ENCODE data around the gene PTPRN2.
A peak's percentile ranks its signal among the peaks of the same experiment; 100 is the strongest.

The PTPRN2 gene

DNA sequence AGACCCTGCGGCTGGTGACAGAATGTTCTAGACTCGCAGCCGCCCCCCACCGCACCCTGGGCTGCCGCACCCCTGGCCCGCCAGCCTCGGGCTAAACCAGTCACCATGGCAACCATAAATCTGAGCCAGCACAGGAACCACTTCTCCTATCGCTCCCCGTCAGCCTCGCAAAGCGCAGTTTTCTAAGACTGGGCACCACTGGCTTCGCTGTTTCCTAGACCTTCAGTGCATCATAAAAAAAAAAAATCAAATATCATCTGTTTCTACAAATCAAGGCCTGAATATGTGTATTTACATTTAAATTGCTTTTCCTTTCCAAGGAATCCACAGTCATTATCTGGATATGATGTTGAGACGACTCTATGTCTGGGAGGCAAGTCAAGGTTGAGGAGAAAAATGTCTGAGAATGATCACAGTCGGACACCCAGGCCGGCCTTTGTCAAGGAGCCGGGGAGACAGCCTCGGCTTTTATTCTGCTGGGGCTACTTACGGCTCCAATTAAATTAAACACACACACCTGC lies 99.9 kb downstream of the PTPRN2 start:
- DNase-seq: no peak

DNA sequence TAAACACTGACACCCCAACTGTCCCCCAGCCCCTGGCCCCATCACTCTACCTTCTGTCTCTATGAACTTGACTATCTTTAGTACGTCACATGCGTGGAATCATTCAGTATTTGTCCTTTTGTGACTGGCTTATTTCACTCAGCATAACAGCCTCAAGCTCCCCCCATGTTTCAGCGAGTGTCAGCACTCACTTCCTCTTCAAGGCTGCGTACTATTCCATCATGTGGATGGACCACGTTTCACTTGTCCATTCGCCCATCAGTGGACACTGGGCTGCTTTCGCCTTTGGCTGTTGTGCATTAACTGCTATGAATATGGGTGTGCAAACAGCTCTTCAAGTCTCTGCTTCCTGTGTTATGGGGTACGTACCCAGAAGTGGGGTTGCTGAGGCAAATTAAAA lies 100.7 kb downstream of the PTPRN2 start:
- no peak for DNase-seq

DNA sequence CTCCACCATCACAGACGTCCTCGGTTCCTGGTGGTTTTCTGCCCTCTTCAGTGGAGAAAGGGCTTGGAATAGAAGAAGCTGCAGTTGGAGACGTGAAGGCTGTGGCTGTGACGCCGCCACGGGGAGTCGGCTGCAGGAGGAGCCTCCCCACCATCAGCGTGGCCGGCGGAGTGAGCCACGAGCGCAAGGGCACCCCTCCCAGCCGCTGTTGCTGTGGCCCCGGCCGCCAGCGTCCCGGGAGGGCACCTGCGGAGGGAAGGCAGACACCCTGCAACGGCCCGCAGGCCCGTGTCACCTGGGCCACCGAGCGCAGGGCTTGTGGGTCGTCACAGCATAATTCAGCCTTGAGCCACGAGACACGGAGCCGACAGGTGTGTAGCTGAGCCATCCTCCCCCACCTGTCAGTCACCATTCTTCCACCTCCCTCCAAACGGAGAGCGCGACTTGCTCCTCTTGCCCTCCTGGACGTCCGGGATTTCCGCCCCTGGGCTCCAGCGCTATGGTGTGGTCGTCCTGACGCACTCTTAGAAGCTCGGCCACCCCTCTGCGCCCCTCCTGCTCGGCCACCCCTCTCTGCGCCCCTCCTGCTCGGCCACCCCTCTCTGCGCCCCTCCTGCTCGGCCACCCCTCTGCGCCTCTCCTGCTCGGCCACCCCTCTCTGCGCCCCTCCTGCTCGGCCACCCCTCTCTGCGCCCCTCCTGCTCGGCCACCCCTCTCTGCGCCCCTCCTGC lies 102.7 kb downstream of the PTPRN2 start:
- DNase-seq: no peak

DNA sequence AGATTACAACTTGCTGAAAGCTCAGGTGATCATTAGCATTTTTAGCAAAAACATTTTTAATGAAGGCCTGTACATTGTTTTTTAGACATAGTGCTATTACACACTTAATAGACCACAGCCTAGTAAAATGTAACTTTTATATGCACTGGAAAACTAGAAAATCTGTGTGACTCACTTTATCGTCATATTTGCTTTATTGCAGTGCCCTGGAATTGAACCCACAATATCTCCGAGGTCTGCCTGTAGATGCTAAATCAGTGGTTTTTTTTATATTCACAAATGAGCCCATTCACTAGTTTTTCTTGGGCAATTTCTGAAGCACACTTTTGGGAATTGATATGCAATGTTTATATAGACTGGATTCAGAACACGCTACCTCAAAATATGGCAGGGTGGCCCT lies 105.1 kb downstream of the PTPRN2 start:
- DNase-seq: no peak

DNA sequence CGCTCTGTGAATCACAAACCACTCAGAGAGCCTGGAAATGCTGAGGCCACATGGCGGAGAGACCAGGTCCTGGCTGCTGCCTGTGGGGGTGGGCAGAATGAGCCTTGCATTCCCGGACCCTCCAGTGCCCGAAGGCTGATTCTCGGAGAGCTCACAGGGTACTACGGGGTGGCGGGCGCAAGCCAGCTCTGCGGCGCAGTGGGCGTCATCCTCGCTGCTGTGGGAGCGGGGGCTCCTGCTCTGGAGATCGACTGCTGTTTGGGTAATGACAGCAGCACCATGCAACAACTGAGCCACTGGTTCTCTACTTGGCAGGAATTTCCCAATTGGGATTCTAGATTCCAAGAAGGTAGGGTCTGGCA lies 108.0 kb downstream of the PTPRN2 start:
- DNase-seq: no peak

DNA sequence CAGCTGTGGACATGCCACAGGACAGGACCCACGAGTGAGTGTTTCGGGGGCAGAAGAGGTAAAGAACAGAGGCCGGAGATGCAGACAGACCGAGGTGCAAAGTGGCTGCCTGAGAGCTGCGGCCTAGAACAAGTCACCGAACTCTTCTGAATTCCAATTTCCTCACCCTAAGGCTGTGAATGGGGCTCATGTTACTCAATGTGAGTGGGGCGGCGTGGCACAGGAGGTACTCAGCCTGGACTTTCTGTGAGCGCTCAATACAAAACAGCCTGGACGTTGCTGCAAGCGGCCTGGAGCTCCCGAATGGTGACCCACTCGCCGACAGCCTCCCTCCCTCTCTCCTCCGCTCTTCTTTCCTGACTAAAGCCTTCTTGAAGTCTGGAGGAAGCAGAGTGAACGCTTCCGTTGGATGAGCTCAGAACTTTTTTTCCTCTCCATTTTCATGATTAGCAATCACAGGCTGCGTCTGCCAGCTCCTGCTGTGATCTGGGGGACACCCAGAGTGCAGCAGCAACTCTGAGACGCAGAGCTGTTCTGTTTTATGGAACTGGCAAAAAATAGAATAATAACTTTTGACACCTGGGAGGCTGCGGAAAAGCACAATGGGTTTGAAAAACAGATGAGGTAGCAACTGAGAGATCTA lies 108.5 kb downstream of the PTPRN2 start:
- DNase-seq: no peak

DNA sequence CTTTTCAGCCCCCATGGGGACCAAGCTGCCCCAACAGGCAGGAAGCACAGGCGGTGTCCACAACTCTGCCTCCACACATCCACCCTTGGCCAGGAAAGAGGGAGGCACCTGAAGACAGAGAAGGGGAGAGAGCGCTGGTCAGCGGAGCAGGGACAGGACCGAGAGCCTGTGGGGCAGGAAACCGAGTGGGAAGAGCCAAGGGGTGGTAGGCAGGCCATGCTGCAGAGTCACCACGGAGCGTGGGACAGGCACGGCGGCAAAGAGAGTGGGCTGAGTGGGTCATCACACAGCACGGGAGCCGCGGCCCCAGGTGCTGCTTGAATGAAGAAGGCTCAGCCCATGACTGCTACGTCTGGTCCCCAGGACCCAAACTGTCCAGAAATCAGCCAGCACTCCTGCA lies 109.8 kb downstream of the PTPRN2 start:
- DNase-seq: no peak

DNA sequence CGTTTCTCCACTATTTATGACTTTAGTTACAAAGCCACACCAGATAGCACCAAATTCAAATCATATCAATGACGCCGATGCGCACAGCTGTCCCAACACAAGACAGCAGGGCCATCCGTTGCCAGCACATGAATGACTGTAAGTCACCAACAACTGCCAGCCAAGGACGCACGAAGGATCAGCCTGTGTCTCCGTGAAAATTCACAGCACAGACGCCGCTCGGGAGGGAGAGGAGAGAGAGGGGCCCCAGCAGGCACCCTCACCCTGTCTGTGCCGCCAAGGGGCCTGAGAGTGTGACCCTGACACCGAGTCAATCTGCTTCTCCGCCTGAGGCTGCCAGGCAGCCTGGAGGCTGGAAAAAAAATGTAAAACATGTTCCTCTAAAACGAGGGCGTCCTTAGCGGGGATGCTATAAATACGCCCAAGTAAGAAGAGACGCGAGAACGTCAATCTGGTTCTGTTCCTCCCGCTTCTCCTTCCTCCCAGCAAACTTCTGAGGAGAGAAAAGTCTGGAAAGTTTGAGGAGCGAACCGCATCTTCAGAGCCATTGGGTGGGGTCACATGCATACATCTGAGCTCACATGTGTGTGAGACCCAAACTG lies 111.2 kb downstream of the PTPRN2 start:
- no peak for DNase-seq

DNA sequence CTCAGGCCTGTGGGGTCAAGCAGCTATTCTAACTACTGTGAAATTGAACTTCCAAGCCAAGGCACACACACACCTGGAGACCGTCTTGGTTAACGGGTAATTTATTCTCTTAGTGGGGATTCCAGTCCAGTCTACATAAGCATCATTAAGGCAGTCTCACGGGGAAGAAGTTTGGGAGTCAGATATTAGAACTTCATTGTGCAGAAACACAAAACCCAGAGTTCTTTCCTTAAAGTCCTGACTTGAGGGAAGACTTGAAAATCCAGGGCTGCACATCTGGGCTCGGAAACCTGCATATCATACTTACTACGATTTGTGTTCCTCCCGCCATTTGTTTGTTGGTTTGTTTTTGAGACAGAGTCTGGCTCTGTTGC lies 112.0 kb downstream of the PTPRN2 start:
- no peak for DNase-seq

DNA sequence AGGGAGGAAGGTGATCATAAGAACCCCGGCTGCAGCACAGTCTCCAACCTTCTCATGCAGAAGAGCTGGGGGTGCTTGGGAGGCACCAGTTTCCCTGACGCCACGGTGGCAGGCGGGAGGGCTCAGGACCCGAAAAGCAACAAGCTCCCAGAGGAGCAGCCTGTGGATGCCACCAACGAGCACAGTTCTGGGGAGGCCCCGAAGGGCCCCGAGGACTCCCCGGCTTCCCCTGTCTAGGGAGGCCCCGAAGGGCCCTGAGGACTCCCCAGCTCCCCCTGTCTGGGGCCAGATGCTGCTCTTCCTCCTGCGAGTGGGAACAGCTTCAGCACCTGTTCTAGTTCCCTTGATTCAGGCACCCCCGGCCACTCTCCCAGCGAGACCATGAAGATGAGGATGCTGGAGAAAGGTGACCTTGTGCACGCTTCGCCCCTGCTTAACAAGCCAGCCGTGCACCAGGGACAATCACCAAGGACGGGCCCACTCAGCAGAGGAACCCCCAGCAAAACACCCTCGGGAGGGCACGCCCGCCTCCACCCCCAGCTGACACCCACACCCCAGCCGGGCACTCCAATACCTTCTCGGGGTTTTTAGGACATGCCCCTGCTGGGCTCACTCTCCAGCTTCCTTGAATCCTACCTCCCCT lies 112.5 kb downstream of the PTPRN2 start:
- DNase-seq: no peak

DNA sequence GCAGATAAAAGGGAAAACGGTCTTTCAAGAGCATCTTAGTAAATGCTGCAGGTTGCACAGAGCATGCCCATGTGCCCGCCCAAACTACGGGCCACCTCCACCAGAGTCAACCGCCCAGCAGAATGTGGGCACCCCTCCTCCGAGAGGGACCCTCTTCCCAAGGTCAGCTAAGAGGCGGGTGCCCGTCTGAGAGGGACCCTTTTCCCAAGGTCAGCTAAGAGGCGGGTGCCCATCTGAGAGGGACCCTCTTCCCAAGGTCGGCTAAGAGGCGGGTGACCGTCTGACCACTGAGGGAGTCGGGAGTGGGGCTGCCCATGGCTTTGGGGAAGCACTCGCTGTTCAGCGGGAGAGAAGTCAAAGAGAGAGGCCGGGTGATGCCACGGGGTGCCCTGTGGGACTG lies 113.1 kb downstream of the PTPRN2 start:
- DNase-seq: no peak

DNA sequence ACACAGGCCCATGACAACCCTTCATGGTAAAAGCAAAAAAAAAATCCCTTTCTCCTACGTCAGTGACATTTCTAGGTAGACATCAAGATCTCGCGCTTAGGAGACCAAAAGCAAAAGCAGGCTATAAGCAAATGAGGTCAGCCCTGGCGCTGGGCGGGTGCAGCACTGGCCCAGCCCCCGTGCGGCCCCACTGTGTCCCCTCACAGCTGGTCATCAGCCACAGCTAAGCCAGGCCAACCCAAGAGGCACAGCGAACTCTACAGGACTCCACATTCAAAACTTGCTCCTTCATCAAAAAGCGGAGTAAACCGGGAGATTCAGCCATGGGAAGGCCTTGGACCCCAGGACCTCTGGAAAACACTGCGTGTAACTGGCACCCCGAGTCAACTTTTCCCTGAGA lies 113.7 kb downstream of the PTPRN2 start:
- DNase-seq: no peak

DNA sequence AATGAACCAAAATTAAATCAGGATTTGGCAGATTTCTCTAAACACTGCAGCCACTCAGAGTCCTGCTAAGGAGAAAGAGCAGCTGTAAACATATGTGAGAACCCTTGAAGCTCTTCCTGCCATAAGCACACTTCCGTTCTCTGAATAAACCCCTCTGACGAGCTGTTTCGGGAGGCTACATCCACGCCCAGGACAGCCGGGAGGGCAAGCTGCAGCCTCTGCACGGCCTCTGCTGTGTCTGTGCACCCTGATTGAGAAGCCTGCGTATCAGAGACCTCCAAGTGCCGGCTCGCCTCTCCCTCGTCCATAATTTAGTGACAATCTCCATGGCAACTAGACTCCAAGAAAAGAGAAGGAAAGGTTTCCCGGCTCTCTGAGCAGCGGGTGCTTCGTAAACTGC lies 114.4 kb downstream of the PTPRN2 start:
- DNase-seq: peak; percentile 59

DNA sequence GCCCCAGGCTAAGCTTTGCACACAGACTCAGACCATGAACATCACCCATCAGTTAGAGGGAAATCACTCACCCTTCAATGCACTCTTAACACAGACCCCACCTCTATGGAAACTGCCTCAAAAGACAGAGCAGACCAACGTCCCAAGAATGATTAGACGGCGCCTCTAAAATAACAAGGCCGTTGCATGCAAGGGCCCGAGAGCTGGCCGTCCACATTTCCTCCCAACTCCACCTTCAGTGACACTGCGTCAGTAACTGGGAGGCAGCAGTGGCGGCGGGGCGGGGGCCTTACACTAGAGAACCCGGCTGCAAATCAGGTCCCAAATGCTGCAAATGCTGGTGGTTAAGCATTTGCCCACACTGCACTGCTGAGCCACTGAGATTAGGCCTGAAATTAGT lies 115.0 kb downstream of the PTPRN2 start:
- no peak for DNase-seq

DNA sequence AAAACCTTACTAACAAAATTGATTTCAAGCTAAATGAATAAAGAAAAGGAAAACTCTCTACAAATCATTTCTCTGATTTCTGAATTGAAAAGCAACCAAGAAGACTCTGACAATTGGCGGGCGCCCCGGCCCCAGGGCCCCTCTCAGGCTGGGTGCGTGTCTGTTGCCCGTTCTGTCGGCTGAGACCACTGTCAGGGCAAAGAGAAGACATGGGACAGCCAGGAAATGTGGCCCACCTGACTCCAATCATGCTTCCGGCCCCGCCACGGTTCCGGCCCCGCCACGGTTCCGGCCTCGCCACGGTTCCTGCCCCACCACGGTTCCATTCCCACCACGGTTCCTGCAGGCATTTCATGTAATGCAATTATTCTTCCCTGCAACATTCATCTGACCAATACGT lies 115.9 kb downstream of the PTPRN2 start:
- DNase-seq: no peak

DNA sequence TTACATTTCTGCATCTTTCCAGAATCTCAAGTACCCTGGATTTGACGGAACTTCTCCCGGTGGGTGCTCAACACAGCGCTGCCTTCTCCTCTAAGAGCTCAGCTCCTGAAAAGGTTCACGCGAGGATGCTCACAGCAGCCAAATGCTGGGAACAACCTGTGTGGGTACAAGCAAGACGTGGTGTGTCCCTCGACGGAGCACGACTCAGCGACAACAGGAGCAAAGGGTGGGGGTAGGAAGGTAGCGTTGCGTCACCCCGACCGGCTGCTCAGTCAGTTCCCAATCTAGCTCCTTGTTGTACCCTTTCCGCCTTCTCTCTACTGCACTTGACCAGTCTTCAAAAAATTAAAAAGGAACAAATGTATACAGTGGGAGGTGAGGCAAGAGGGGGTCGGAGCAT lies 117.3 kb downstream of the PTPRN2 start:
- no peak for DNase-seq

DNA sequence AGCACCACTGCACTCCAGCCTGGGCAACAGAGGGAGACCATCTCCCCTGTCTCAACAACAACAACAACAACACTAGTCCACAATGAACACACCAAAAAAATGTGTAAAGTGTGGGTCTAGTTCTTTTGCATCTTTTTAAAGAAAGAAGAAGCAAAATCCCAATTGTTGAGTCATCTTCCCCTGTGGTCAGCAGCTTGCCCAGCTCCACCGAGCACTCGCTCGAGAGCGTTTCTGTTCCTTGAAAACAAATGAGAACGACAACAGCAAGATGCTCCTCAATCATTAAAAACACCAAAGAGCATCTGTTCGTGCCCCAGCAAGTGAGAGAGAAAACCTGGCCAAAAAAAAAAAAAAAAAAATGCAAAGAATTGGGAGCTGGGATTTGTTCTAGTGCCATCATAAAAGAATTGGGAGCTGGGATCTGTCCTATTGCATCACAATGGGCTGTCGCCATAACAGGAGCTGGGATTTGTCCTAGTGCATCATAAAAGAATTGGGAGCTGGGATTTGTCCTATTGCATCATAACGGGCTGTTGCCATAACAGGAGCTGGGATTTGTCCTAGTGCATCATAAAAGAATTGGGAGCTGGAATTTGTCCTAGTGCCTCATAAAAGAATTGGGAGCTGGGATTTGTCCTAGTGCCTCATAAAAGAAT lies 118.1 kb downstream of the PTPRN2 start:
- no peak for DNase-seq

DNA sequence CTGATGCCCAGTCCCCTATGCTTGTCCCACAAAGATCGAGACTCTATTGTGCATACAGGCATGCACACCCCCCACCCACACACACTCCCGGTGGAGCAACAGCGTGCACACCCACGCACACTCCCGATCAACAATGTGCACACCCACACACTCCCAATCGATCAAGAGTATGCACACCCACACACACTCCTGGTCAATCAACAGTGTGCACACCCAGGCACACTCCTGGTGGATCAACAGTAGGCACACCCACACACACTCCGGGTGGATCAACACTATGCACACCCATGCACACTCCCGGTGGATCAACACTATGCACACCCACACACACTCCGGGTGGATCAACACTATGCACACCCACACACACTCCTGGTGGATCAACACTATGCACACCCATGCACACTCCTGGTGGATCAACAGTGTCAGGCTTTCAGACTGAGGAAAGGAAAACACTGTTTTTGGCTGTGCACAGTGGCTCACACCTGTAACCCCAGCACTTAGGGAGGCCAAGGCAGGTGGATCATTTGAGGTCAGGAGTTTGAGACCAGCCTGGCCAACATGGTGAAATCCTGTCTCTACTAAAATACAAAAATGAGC lies 118.8 kb downstream of the PTPRN2 start:
- DNase-seq: no peak

DNA sequence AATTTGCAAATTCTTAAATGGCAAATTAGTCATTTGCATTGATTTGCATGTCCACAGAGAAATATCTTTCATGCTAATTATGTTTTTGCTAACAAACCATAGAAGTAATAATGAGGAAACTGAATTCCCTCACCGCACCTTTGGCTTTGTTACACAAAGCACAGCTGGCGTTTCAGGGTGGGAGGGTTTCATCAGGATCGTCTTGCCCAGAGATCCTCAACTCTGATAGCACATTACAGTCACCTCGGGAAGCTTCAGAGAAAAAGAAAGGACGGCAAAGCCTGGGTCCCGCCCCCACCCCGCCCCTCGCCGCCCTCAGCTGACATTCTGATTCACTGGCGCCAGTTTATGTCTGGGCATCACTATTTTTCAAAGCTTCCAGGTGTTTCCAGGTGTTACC lies 119.4 kb downstream of the PTPRN2 start:
- DNase-seq: no peak

DNA sequence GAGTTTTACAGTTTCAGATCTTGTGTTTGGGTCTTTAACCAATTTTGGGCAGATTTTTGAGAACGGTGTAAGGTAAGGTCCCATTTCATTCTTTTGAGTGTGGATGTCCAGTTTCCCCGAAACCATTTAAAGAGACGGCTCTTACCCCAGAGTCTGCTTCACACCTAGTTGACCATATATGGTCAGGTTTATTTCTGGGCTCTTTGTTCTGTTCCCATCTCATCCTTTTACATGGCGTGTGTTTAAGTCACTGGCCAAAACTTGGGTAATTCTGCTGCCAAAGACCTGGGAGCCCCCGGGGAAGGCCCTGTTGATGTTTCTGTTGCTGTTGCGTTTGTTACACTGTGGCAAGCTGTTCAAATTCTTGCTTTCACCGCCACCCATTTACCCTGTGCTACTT lies 120.1 kb downstream of the PTPRN2 start:
- no peak for DNase-seq

DNA sequence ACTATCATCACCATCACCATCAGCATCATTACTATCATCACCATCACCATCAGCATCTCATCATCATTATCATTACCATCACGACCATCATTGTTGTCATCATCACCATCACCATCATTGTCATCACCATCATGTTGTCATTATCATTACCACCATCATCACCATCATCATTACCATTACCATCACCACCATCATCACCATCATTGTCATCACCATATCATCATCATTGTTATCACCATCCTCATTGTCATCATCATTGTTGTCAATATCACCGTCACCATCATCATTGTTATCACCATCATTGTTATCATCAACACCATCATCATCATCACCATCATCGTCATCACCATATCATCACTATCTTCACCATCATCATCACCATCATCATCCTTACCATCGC lies 124.3 kb downstream of the PTPRN2 start:
- no peak for DNase-seq

DNA sequence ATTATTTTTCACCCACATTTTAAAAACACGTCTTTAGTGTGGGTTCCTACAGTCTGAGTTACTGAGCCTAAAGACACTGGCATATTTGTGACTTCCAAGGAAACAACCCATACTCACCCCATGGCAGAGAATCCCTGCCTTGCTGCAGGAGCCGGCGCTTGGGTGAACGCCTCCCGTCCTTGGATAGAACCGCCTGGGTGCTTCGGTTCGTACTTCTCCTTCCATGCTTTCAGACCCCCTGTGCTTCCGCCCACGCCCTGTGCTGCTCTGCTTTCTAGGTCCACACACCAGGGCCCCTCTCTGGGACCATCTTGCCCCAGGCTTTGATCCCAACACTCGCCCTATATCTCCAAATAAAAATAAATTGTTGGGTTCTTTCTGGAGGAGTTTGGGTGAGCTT lies 125.8 kb downstream of the PTPRN2 start:
- DNase-seq: no peak

DNA sequence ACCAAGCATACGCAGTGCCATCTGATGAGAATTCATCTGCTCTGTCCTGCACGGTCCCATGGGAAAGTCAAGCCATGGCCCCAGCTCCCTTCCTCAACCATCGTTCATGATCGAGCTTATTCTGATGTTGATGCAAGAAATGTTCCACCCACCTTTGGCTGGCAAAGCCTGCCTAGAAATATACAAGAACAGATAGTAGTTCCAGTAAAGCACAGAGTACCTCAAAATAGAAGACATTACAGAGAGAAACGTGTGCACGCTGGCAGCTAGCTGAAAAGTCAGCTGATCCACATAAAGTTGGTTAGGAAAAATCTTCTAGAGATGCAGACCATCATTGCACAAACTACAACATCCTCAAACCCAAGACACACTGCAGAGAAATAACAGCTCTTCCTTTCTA lies 127.0 kb downstream of the PTPRN2 start:
- no peak for DNase-seq
